Peyer's patch (tissue), 4 donors: Measurements from ENCODE around the gene WWP2. TPM values are rescaled to one million over a fixed set of nuclear protein-coding genes. Genes with fewer than 3 reads are reported as not detected.
"Not testable (repeated sequence)": the region's sequence is repeated elsewhere in the genome, so short reads cannot be mapped to it uniquely, and the experiment has no call there.

ENCODE experiments used
- DNase-seq, 3 donors: peaks; one replicate each; pipeline ENCODE4 v3.0.0-alpha.2; 2017 to 2019
- H3K27ac ChIP-seq, 4 donors: fragments of 200-600 bp; sonication (generic); one replicate each; pipeline ENCODE4 v1.5.1; 2016 to 2019
- H3K27me3 ChIP-seq, 2 donors: fragments of 200-600 bp; sonication (generic); one replicate each; pipeline ENCODE4 v1.5.1; 2019
- H3K36me3 ChIP-seq, 3 donors: fragments of 200-600 bp; sonication (generic); one replicate each; pipeline ENCODE4 v1.5.1; 2016 to 2019
- H3K4me1 ChIP-seq, 4 donors: fragments of 200-600 bp; sonication (generic); one replicate each; pipeline ENCODE4 v1.5.1; 2016 to 2019
- H3K4me3 ChIP-seq, 4 donors: fragments of 200-600 bp; sonication (generic); 1 replicate in 3 of 4; 2 replicates in 1 of 4; pipeline ENCODE4 v1.5.1; 2016 to 2019; ENCODE audit warnings: mild to moderate bottlenecking in 1 of 4
- H3K9me3 ChIP-seq, 4 donors: fragments of 200-600 bp; sonication (generic); one replicate each; pipeline ENCODE4 v1.5.1; 2016 to 2019; ENCODE audit warnings: mild to moderate bottlenecking in 1 of 4
- CTCF ChIP-seq, 6 experiments: fragments of 450-650 bp in 4 of 6; fragments of 200-600 bp in 2 of 6; sonication (generic) in 1 of 6; IDR thresholded peaks; one replicate each; pipeline ENCODE4 v1.5.1; 2017 to 2019; ENCODE audit warnings: antibody characterized with exemption in 6 of 6, mild to moderate bottlenecking in 3 of 6, moderate library complexity in 1 of 6
- POLR2A ChIP-seq, 2 donors: fragments of 450-650 bp; IDR thresholded peaks; one replicate each; pipeline ENCODE4 v1.5.1; 2017; ENCODE audit warnings: antibody characterized with exemption in 2 of 2, mild to moderate bottlenecking in 2 of 2, moderate library complexity in 2 of 2
- total RNA-seq, 4 donors: library from RNA; depleted of rRNA; stranded (reverse); fragments of >200 nt; gene quantifications; one replicate each; pipeline ENCODE4 v1.1.0, GENCODE V29; 2016

The WWP2 gene
- total RNA-seq, 4 donors from 2014 or later, result 93.5 to 199 (median 111) TPM

- Histone ChIP-seq H3K4me3 (no peak overlapping the region), H3K4me1 (peaks cover 0 to 18% (median 2%) of the 10 kb centered on the region in 4 donors), H3K27me3 (no peaks in the 10 kb centered on the region), H3K27ac (peak overlapping the region in 2 of 4 donors; percentile 79 to 83), H3K9me3 (no peaks in the 10 kb centered on the region), H3K36me3 (no peaks in the 10 kb centered on the region)
- DNase-seq, result peak in 1 of 3 donors; percentile 49
- TF ChIP-seq POLR2A (IDR thresholded peaks at IDR 0.05) (no peak), CTCF (IDR thresholded peaks at IDR 0.05) (no peak)
Measured at GRCh38 chr16:69727916-69728270, 34.2 kb upstream of the WWP2 start.

- not testable (repeated sequence) for H3K4me3 ChIP-seq, H3K36me3 ChIP-seq, H3K27ac ChIP-seq, H3K27me3 ChIP-seq, DNase-seq, H3K9me3 ChIP-seq
- peaks cover 0 to 18% (median 2%) of the 10 kb centered on the region in 4 donors for H3K4me1 ChIP-seq
Measured at GRCh38 chr16:69729030-69729429, 33.1 kb upstream of the WWP2 start.

GRCh38 chr16:69731280-69731679 lies 30.9 kb upstream of the WWP2 start:
- H3K27me3 ChIP-seq, H3K36me3 ChIP-seq, DNase-seq, H3K27ac ChIP-seq, H3K4me3 ChIP-seq, H3K9me3 ChIP-seq: not testable (repeated sequence)
- H3K4me1 ChIP-seq, result peaks cover 0 to 11% (median 2%) of the 10 kb centered on the region in 4 donors

GRCh38 chr16:69732101-69732500 lies 30.0 kb upstream of the WWP2 start:
- no peaks in the 10 kb centered on the region for H3K27me3 ChIP-seq
- H3K36me3 ChIP-seq, result no peaks in the 10 kb centered on the region
- peaks cover 0 to 5% (median under 1%) of the 10 kb centered on the region in 4 donors for H3K4me1 ChIP-seq
- peak in 1 of 3 donors; percentile 54 for DNase-seq
- TF ChIP-seq CTCF (IDR thresholded peaks at IDR 0.05) (no peak), POLR2A (IDR thresholded peaks at IDR 0.05) (no peak)
- peak overlapping the region in 1 of 4 donors; percentile 57 for H3K27ac ChIP-seq
- no peak overlapping the region for H3K4me3 ChIP-seq
- H3K9me3 ChIP-seq, result no peaks in the 10 kb centered on the region

- Histone ChIP-seq H3K4me3 (no peak overlapping the region), H3K27me3 (no peaks in the 10 kb centered on the region), H3K36me3 (peaks cover 0 to 61% (median 0%) of the 10 kb centered on the region in 3 donors), H3K4me1 (peaks cover 0 to 7% (median 2%) of the 10 kb centered on the region in 4 donors), H3K9me3 (no peaks in the 10 kb centered on the region), H3K27ac (peak overlapping the region in 3 of 4 donors; percentile 36 to 57 (median 38))
- DNase-seq, result no peak
- TF ChIP-seq POLR2A (IDR thresholded peaks at IDR 0.05), result no peak
- TF ChIP-seq CTCF (IDR thresholded peaks at IDR 0.05), result no peak
Measured at GRCh38 chr16:69741519-69741918, 20.6 kb upstream of the WWP2 start.

- H3K27ac ChIP-seq, result peak overlapping the region in 3 of 4 donors; percentile 36 to 57 (median 38)
- peaks cover 0 to 68% (median 0%) of the 10 kb centered on the region in 3 donors for H3K36me3 ChIP-seq
- peak; percentile 30 to 92 (median 91) for DNase-seq
- H3K4me1 ChIP-seq, result peaks cover 0 to 7% (median 2%) of the 10 kb centered on the region in 4 donors
- TF ChIP-seq POLR2A (IDR thresholded peaks at IDR 0.05) (no peak), CTCF (IDR thresholded peaks at IDR 0.05) (peak in 2 of 6 experiments; percentile 24 to 32)
- no peaks in the 10 kb centered on the region for H3K9me3 ChIP-seq
- H3K4me3 ChIP-seq, result peak overlapping the region in 2 of 4 donors; percentile 29 to 40
- no peaks in the 10 kb centered on the region for H3K27me3 ChIP-seq
Measured at GRCh38 chr16:69741951-69742904, 19.9 kb upstream of the WWP2 start.
